ENCODE data around the gene UQCC2.

- no peak for TF ChIP-seq CTCF (IDR thresholded peaks at IDR 0.05)
- TF ChIP-seq POLR2A (IDR thresholded peaks at IDR 0.05) = no peak
- TF ChIP-seq EP300 (IDR thresholded peaks at IDR 0.05) = no peak
Observed at GRCh38 chr6:33750244-33750991, 38.9 kb upstream of the UQCC2 start.
